Measurements from ENCODE around the gene PNLIPRP3.
A peak's percentile ranks its signal among the peaks of the same experiment; 100 is the strongest.

Gene PNLIPRP3

DNA sequence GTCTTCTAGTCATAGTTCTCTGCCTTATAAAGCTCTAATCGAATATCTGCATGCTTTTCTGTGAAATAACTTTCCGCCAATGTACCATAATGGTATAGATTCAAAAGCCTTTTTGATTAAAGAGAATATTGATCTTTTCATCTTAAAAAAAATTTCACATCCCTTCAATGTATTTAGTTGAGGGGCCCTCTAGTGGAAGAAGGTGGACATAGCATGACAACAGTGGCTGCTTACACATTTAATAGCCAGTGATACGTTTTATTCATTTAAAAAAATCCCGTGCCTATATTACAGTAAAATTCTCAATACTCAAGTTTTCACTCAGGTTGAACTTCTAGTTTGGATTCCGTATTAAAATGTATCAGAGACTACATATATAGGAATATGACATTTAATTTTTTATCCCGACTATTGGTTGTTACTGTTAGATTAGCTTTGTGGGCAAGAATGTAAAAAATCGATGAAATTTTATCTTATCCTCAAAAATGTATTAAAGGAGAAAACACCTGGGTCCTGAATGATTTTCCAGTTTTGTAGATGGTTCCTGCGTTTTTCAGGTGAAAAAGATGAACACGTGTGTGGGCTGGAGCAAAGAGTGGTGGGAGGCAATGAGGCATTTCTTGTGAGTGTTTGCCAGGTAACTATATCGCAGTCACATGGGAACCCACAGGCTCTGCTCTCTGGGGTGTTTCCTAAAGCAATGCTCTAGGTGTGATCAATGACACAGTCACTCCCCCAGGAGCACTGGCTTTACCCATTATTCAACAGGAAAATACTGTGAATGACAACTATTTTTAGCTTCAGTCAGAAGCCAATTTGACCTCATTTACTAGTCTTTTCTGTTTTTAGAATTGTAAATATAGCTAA is 94.0 kb downstream of the PNLIPRP3 start:
- peak; percentile 41 for DNase-seq

DNA sequence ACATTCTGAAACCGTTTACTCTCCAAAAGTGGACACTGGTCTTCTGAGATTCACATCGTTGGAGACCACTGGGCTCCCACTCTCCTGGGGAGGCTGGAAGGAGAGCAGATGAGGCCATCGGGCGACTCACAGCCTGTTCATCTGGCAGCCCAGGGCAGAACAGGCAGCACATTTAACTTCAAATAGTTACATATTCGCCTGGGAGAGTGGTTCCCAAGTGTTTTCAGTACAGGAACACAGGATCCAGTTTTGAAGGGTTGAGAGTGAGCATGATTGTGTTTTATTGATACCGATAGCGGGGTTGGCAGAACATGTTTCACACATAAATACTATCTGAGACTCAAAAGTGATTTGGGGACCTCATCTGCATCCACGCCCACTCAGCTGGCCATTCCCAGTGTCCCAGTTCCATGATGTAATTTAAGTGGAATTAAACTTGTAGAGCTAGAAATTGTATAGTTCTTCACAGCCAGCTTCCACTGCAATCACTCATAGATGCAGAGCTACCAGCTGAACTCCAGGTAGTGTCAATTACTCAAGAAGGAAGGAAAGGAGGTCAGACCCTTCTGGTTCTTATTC is 95.2 kb downstream of the PNLIPRP3 start:
- no peak for DNase-seq

DNA sequence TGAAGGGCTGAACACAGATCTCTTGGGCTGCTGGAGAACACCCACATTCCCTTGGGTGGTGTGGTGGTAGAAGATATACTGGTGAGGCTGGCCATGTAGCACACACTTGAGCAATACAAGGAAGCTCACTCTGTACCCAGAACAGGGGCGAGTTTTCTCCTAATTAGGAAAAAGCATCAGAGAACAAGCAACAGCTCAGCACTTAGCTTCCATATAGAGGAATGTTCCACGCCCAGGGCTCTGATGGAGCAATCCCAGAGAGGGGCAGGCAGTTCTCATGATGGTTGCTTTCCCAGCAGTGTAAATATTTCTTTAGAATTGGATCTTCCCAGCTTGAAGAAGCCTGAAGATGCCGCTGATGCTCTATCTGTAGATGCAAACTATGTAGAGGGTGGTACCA is 97.1 kb downstream of the PNLIPRP3 start:
- DNase-seq, result no peak

DNA sequence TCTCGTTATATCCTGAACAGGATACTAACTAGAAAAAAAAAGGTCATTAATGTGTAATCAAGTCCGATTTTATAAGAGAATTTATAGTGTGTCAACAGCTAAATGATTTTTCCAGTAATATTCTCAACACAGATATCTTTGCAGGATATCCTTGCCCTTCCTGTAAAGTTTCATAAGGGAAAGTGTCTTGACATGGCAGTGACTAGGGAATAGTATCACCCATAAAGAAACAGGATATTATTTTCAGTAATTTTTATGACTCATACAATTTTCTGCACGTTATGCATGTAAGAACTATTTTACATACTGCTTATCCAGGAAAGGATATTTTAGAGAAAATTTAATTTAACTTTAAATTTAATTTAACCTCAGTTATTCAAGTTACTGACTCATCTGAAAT is 98.6 kb downstream of the PNLIPRP3 start:
- no peak for DNase-seq

Measured in NCI-H2171 treated with DMSO at 0.1 percent for 48 hours (cell line).